Activated naive CD4-positive, alpha-beta T cell treated with anti-CD3 and anti-CD28 coated beads, Interleukin-2, amount 10 ng/mL, durations not matched to agents 7 days and 5 days (primary cell): ENCODE data around the gene SLC35C1.
"Not testable (repeated sequence)": the region's sequence is repeated elsewhere in the genome, so short reads cannot be mapped to it uniquely, and the experiment has no call there.

ENCODE experiments used
- CTCF ChIA-PET: fragments of 350-600 bp; sonication (Branson Sonifier 250); formaldehyde crosslinking; loops from one replicate; lab custom pipeline; 2021; ENCODE audit warnings: antibody characterized with exemption; lab: Charles Lee
- DNase-seq: peaks from one replicate; pipeline ENCODE4 v3.0.0-alpha.2; 2020
- H3K27ac Mint-ChIP-seq: one replicate; pipeline ENCODE4 v1.8.0; 2021; ENCODE audit warnings: mild to moderate bottlenecking, moderate library complexity, mixed read lengths
- H3K27me3 Mint-ChIP-seq: one replicate; pipeline ENCODE4 v1.8.0; 2021; ENCODE audit warnings: mild to moderate bottlenecking, mixed read lengths
- H3K36me3 Mint-ChIP-seq: one replicate; pipeline ENCODE4 v1.8.0; 2021; ENCODE audit warnings: mixed read lengths
- H3K4me1 Mint-ChIP-seq: one replicate; pipeline ENCODE4 v1.8.0; 2021; ENCODE audit warnings: mixed read lengths
- H3K4me3 Mint-ChIP-seq: one replicate; pipeline ENCODE4 v1.8.0; 2021; ENCODE audit warnings: mild to moderate bottlenecking, moderate library complexity, mixed read lengths
- H3K9me3 Mint-ChIP-seq: one replicate; pipeline ENCODE4 v1.8.0; 2021; ENCODE audit warnings: mixed read lengths

Gene SLC35C1

DNA sequence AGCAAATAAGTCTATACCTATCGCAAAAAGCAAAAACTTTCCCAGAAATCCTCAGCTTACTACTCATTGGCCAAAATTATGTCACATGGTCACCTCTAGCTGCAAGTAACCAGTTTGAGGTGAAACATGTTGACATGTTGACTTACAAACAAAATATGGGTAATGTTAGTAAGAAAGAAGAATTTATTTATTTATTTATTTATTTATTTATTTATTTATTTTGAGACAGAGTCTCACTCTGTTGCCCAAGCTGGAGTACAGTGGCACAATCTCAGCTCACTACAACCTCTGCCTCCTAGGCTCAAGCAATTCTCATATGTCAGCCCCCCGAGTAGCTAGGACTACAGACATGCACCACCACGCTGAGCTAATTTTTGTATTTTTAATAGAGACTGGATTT lies 5.4 kb upstream of the SLC35C1 start:
- peaks cover 6% of the 10 kb centered on the region for H3K4me1 Mint-ChIP-seq
- no peaks in the 10 kb centered on the region for H3K9me3 Mint-ChIP-seq
- CTCF ChIA-PET: interaction anchor here (1.9 kb wide), 1 partner anchor 28 kb away, joined by 7 read pairs; no protein-coding TSS in a partner anchor
- peaks cover 18% of the 10 kb centered on the region for H3K27me3 Mint-ChIP-seq
- no peak overlapping the region for H3K27ac Mint-ChIP-seq
- no peak overlapping the region for H3K4me3 Mint-ChIP-seq
- no peaks in the 10 kb centered on the region for H3K36me3 Mint-ChIP-seq
- DNase-seq: no peak

DNA sequence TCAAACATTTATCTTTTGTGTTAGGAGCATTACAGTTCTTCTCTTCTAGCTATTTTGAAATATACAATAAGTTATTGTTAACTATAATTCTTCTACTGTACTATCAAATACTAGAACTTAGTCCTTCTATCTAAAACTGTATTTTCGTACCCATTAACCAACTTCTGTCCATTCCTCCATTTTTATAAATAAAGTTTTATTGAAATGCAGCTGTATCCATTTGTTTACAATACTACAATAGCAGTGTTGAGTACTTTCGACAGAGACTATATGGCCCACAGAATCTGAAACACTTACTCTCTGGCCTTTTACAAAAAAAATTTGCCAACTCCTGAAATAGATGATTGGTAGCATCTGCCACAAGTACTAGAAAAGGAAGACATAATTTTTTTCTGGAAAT lies 4.7 kb upstream of the SLC35C1 start:
- Mint-ChIP-seq H3K4me3 (no peak overlapping the region), H3K4me1 (peaks cover 6% of the 10 kb centered on the region), H3K27ac (no peak overlapping the region), H3K36me3 (no peaks in the 10 kb centered on the region), H3K9me3 (no peaks in the 10 kb centered on the region), H3K27me3 (peaks cover 15% of the 10 kb centered on the region)
- CTCF ChIA-PET: interaction anchor here (1.9 kb wide), 1 partner anchor 28 kb away, joined by 7 read pairs; no protein-coding TSS in a partner anchor
- no peak for DNase-seq

DNA sequence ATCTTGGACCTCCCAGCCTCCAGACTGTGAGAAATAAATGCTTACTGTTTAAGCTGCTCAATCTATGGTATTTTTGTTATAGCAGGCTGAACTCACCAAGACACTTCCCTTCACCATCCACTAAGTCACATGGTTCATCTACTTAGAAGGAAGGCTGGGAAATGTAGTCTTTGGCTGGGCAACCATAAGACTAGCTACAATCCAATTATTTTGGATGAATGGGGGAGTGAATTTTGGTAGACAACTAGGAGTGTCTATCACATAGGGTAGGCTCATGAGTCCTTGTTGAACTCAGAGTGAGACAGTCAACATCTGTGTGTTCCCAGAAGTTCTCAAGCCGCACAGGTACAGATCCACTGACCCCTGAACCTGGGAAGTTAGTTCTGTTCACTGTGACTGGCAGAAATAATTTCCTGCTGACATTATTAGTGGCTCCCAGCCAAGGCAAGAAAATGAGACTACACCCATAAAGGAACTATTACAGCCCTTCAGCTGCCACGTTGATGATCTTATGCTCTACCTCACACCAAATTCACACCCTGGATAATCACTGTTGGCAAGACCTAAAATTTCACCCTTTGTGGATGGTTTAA lies 3.1 kb upstream of the SLC35C1 start:
- Mint-ChIP-seq H3K9me3 (no peaks in the 10 kb centered on the region), H3K4me1 (peaks cover 16% of the 10 kb centered on the region), H3K27me3 (peaks cover 12% of the 10 kb centered on the region), H3K27ac (no peak overlapping the region), H3K4me3 (no peak overlapping the region), H3K36me3 (peaks cover 7% of the 10 kb centered on the region)
- no peak for DNase-seq
- CTCF ChIA-PET: interaction anchor here (1.5 kb wide), 1 partner anchor 41 kb away, joined by 4 read pairs; no protein-coding TSS in a partner anchor

DNA sequence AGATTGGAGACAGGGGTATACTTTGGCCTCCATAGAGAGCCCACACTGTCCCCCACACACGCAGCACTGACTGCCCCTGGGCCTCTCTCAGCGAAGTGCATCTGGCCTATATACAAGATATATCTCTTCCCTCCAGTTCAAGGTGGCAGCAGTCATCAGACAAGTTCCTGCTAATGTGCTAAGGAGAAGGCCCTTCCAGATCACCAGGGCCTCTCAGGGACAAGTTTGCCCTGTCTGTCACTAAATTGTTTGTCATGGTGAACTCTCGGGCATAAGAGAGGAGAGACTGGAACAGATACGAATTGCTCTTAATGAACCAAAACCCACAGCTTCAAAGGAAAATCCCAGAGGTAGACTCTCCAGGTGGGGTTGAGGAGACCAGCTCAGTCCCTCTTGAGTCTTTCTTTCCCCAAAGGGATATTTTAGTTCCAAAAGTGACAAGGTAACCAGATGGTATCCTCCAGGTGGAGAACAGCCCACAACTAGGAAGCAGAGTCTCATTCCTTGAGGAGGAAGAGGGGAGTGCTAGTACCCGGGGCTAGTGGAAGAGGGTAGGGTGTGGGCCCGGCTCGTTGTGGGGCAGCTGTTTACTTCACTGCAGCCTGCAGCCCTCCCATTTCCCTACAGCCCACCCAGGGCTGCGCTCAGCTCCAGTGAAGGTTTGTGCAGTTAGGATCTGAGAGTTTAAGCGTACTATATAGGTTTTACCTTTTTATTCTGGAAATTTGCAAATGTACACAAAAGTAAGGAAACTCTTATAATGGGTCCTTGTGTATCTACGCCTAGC lies 2.2 kb upstream of the SLC35C1 start:
- Mint-ChIP-seq H3K27ac (peak overlapping the region; percentile 78), H3K4me3 (peak overlapping the region; percentile 1)

DNA sequence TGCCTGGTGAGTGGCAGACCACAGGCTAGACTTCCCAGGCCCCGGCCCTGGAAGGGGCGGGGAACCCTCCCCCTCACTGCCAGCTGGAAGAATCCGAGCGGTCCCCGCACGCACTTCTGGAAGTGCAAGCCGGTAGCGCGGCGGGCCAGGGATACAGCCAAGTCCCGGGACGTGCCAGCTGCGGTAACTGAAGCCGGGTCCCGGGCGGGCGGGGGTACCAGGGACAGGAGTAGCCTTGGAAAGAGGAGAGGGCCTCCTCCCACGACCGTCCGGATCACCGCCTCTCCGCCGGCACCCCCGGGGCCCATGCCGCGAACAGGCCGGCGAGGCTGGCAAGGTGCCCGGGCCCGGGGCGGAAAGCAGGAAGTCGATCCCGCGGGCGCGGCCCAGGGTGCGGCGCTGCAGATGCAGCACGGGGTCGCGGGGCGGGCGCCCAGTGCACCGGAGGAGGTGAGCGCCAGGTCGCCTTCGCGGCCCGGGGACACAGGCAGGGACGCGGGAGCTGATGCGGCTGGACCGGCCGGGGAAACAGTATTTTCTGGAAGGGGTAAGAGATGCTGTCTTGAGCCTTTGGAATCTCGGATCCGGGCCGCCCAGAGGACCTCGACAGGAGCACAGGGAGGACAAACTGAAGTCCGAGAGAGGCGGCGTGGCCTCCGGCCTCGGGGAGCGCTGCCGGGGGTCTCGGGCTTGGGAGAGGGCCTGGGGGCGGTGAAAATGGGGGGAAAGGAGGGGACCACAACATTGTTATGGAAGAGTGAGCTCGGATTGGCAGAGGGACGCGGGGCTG lies 783 bp upstream of the SLC35C1 start:
- Mint-ChIP-seq H3K4me3 (peak overlapping the region; percentile 93), H3K27me3 (peaks cover under 1% of the 10 kb centered on the region), H3K4me1 (peaks cover 38% of the 10 kb centered on the region), H3K9me3 (no peaks in the 10 kb centered on the region), H3K27ac (peak overlapping the region; percentile 91), H3K36me3 (peaks cover 22% of the 10 kb centered on the region)
- CTCF ChIA-PET: interaction anchor here (1.2 to 1.9 kb wide), 3 partner anchors 31 to 39 kb away, joined by 3 to 9 read pairs (median 4); no protein-coding TSS in a partner anchor
- DNase-seq: peak; percentile 79

More for the DNA sequence above, 2.2 kb upstream of the SLC35C1 start:
- CTCF ChIA-PET: interaction anchor here (1.5 kb wide), 1 partner anchor 40 kb away, joined by 4 read pairs; no protein-coding TSS in a partner anchor
- peaks cover 11% of the 10 kb centered on the region for H3K27me3 Mint-ChIP-seq
- no peaks in the 10 kb centered on the region for H3K9me3 Mint-ChIP-seq
- peaks cover 25% of the 10 kb centered on the region for H3K4me1 Mint-ChIP-seq
- DNase-seq: no peak
- H3K36me3 Mint-ChIP-seq: peaks cover 13% of the 10 kb centered on the region

DNA sequence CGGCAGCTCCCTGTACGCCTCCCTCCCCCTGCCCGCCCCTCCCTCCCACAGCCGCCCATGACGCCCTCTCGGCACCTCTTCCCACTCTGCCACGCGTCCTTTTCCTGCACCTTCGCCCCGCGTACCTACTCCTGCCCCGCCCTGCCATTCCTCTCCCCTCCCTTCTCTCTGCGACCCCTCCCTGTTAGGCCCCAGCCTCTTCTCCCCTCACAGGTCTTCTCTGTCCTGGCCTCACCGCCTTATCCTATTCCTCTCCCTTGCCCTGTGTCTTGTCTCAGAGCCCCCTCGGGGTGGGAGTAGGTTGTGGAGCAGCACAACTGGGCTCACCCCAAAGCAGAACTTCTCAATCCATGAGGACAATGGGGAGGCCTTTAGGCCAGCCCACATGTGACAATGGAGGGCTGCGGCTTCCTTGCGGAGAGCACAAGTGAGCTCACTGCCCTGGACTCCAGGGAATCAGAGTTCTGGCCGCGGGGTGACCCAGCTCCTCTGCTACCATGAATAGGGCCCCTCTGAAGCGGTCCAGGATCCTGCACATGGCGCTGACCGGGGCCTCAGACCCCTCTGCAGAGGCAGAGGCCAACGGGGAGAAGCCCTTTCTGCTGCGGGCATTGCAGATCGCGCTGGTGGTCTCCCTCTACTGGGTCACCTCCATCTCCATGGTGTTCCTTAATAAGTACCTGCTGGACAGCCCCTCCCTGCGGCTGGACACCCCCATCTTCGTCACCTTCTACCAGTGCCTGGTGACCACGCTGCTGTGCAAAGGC lies 539 bp downstream of the SLC35C1 start:
- DNase-seq: no peak
- no peaks in the 10 kb centered on the region for H3K27me3 Mint-ChIP-seq
- peak overlapping the region; percentile 82 for H3K27ac Mint-ChIP-seq
- H3K36me3 Mint-ChIP-seq: peaks cover 30% of the 10 kb centered on the region
- peak overlapping the region; percentile 93 for H3K4me3 Mint-ChIP-seq
- peaks cover 49% of the 10 kb centered on the region for H3K4me1 Mint-ChIP-seq
- CTCF ChIA-PET: interaction anchor here (1.2 to 1.9 kb wide), 3 partner anchors 30 to 37 kb away, joined by 3 to 9 read pairs (median 4); no protein-coding TSS in a partner anchor
- H3K9me3 Mint-ChIP-seq: no peaks in the 10 kb centered on the region

DNA sequence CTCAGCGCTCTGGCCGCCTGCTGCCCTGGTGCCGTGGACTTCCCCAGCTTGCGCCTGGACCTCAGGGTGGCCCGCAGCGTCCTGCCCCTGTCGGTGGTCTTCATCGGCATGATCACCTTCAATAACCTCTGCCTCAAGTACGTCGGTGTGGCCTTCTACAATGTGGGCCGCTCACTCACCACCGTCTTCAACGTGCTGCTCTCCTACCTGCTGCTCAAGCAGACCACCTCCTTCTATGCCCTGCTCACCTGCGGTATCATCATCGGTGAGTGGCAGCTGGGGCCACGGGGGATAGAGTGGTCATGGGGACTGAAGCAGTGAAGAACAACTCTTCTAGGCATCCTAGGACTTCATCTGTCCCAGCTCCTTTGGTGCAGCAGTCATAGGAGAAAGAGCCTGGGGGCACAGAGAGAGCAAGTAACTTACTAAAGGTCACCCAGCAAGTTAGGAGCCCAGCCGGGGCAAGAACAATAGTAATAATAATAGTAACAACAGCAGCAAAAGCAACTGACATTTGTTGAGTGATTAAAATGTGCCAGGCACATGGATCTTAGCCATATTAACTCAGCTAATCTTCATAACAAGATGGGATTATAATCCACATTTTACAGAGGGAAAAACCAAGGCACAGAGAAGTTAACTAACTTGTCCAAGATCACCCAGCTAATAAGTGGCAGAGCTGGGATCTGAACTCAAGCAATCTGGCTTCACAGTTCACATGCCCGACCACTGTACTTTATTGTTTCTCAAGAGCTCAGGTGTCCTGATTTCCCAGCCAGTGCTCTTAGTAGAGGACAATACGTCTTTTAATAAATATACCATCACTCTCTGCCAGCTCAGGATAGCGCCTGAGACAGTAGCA lies 1.4 kb downstream of the SLC35C1 start:
- peak overlapping the region; percentile 93 for H3K4me3 Mint-ChIP-seq
- H3K27me3 Mint-ChIP-seq: no peaks in the 10 kb centered on the region
- peaks cover 32% of the 10 kb centered on the region for H3K36me3 Mint-ChIP-seq
- no peak for DNase-seq
- CTCF ChIA-PET: interaction anchor here (1.1 kb wide), 1 partner anchor 36 kb away, joined by 3 read pairs; no protein-coding TSS in a partner anchor
- peaks cover 49% of the 10 kb centered on the region for H3K4me1 Mint-ChIP-seq
- H3K27ac Mint-ChIP-seq: peak overlapping the region; percentile 75
- H3K9me3 Mint-ChIP-seq: no peaks in the 10 kb centered on the region

DNA sequence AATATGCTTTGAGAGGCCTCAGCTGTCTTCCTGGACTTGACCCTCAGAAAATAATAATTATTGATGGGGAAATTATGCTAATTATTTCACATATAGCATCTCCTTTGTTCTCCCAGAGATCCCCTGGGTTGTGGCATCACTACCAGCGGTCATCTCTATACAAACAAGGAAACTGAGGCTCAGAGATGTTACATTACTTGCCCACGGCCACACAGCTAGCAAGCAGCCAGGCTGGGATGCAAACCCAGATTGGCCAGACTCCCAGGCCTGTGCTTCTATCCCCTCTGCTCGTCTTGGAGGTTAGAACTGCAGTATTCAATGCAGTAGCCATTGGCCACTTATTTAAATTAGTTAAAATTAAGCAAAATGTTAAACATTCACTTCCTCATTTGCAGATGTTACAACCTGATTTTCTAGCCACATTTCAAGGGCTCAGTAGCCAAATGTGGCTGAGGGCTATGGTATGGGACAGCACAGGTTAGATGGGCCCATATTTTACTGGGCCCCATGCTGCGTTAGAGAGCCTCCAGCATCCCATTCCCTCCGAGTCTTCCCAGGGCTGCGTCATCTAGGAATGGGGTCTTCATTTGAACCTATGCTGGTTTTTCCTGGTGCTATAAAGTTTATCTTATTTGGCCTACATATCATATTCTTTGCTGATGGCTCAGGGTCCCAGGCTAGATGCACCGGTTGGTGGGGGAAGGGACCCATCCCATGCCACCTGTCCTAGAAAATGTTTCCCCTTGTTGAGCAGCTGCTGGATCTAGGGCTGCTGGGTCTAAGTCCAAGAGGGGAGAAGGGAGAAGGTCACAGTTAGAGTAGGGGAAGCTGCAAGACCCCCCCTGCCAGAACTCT lies 2.2 kb downstream of the SLC35C1 start:
- CTCF ChIA-PET: interaction anchor here (1.1 kb wide), 1 partner anchor 35 kb away, joined by 3 read pairs; no protein-coding TSS in a partner anchor
- H3K36me3 Mint-ChIP-seq: peaks cover 37% of the 10 kb centered on the region
- peak overlapping the region; percentile 37 for H3K4me3 Mint-ChIP-seq
- no peak for DNase-seq
- H3K27ac Mint-ChIP-seq: no peak overlapping the region
- H3K9me3 Mint-ChIP-seq: no peaks in the 10 kb centered on the region
- H3K4me1 Mint-ChIP-seq: peaks cover 49% of the 10 kb centered on the region
- H3K27me3 Mint-ChIP-seq: no peaks in the 10 kb centered on the region

DNA sequence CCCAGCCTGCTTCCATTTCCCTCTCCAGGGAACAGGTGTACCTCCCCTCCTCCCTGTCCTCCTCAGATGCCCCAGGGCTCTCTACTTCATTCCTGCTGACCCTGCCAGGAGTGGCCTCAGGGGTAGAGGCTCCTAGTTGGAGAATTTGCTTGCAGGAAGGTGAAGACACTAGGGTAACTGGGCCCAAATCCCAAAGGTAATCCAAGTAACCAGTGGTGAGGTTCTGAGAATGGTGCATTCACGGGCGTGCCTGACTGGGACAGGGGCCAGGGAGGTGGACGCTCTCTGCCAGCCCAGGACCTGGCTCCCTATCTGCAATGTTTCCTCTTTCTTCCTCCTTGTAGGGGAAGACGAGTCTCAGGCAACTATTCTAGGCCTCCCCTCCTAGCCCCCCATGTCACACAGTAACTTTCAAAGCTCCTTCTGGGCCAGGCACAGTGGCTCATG lies 2.9 kb downstream of the SLC35C1 start:
- peak overlapping the region; percentile 38 for H3K4me3 Mint-ChIP-seq
- CTCF ChIA-PET: no interaction called here
- H3K27ac Mint-ChIP-seq: no peak overlapping the region
- peaks cover 38% of the 10 kb centered on the region for H3K36me3 Mint-ChIP-seq
- no peaks in the 10 kb centered on the region for H3K9me3 Mint-ChIP-seq
- H3K4me1 Mint-ChIP-seq: peaks cover 47% of the 10 kb centered on the region
- no peak for DNase-seq
- H3K27me3 Mint-ChIP-seq: no peaks in the 10 kb centered on the region

DNA sequence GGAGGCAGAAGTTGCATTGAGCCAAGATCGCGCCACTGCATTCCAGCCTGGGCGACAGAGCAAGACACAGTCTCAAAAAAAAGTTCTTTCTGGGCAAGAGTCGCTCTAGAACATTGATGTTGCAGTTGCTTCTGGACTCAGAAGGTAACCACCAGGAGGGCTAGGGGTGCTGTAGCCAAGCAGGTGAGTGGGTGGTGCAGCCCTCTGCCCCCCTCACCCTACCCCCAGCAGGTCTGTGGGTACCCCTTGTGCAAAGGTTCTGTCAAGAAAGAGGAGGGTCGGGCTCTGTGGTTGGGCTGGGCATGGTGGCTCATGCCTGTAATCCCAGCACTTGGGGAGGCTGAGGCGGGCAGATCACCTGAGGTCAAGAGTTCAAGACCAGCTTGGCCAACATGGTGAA lies 3.5 kb downstream of the SLC35C1 start:
- peaks cover 39% of the 10 kb centered on the region for H3K36me3 Mint-ChIP-seq

DNA sequence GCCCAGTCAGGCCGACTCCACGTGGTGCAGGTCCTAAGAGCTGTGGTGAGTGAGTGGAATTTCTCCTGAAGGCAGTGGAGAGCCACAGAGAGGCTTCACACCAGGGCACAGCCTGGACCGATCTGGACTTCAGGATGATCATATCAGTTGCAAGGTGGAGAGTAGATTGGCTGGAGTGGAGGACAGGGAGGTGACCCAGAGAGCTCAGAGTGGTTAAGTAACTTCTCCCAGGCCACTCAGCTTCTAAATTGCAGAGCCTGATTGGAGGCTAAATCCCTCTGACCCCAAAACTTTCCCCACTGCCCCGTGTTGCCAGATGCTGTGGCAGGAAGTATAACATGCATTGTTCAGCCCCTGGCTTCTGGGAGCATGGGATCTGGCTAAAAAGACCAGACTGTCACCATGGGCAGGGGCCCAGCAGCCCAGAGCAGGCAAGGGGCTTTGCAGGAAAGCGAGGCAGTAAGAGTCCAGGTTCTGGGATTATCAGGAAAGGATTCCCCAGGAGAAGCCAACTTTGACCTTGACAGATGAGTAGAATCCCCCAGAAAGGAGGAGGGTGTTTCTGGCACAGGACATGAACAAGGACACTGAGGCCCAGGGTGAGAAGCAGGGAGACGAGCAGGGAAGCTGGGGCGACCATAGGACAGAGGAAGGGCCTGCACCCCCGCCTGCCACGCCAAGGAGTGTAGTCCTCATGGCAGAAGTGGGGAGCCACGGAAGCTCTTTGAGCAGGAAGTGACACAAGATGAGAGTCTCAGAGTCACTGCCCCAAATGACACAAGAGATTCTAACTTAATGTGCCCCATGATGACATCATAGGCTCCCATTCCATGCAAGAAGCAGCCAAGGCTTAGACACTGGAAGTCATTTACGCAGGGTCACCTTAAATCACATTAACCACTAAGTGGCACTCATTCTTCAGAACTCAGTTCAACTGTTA lies 4.8 kb downstream of the SLC35C1 start:
- Mint-ChIP-seq H3K27me3 (no peaks in the 10 kb centered on the region), H3K9me3 (no peaks in the 10 kb centered on the region), H3K36me3 (peaks cover 39% of the 10 kb centered on the region), H3K4me3 (no peak overlapping the region), H3K4me1 (peaks cover 45% of the 10 kb centered on the region), H3K27ac (peak overlapping the region; percentile 8)
- DNase-seq: no peak
- CTCF ChIA-PET: no interaction called here

More for the DNA sequence above, 3.5 kb downstream of the SLC35C1 start:
- CTCF ChIA-PET, H3K27me3 Mint-ChIP-seq, H3K27ac Mint-ChIP-seq, DNase-seq, H3K4me3 Mint-ChIP-seq, H3K9me3 Mint-ChIP-seq: not testable (repeated sequence)
- peaks cover 48% of the 10 kb centered on the region for H3K4me1 Mint-ChIP-seq
